Posterior vena cava (tissue), 2 donors: Measurements from ENCODE around the gene TOR1B. TPM values are rescaled to one million over a fixed set of nuclear protein-coding genes. Genes with fewer than 3 reads are reported as not detected.

ENCODE experiments used
- DNase-seq: peaks from one replicate; pipeline ENCODE4 v3.0.0-alpha.2; 2020; ENCODE audit warnings: low spot score
- intact Hi-C, 2 donors: fragments of 100-400 bp; cut with DNase I; formaldehyde crosslinking; loops; one replicate each; pipeline versions ENCODE4 v1.14.1 to v1.14.2; 2022 to 2023
- total RNA-seq, 2 donors: library from RNA; stranded (reverse); fragmentation: NEBNext Ultra II Directional; extraction: Animal tissue kit (Norgen Biotek cat#: 25700); gene quantifications; one replicate each; pipeline ENCODE4 v1.2.1, GENCODE V29; 2021
- donor health status: DM: yes; HTN: yes; CAD: no.
- donor health status: DM: yes; HTN: yes; CAD: no.

Gene TOR1B
- total RNA-seq, 2 donors from 2014 or later, result 16.9 to 17.5 TPM

GRCh38 chr9:129858167-129858962 is 55.4 kb downstream of the TOR1B start:
- no peak for DNase-seq
- intact Hi-C loops, result no loop called here

Other genes starting within 250 kb of the TOR1B start
- not detected for gene C9orf50, start 182.1 kb upstream of the TOR1B start, total RNA-seq
- 10 to 100 TPM; 22.7 to 25.6 TPM for gene NTMT1, start 177.0 kb upstream of the TOR1B start, total RNA-seq
- gene ASB6, start 161.0 kb upstream of the TOR1B start, total RNA-seq, result 10 to 100 TPM; 14.1 to 16.9 TPM
- gene PRRX2, start 137.5 kb upstream of the TOR1B start, total RNA-seq, result 10 to 100 TPM; 20.8 to 22.9 TPM
- gene PTGES, start 50.1 kb upstream of the TOR1B start, total RNA-seq, result 10 to 100 TPM in 1 of 2 donors, 1 to 10 TPM in 1; 7.9 to 15.9 TPM
- 10 to 100 TPM; 24.0 to 26.1 TPM for gene TOR1A, start 21.0 kb downstream of the TOR1B start, total RNA-seq
- gene C9orf78, start 32.1 kb downstream of the TOR1B start, total RNA-seq, result 10 to 100 TPM; 31.3 to 40.0 TPM
- 10 to 100 TPM; 25.8 to 26.0 TPM for gene USP20, start 32.3 kb downstream of the TOR1B start, total RNA-seq
- gene FNBP1, start 240.0 kb downstream of the TOR1B start, total RNA-seq, result 100 to 1,000 TPM; 116 to 165 TPM